ENCODE measurements around the gene GATA3. TPM values are rescaled to one million over a fixed set of nuclear protein-coding genes. Genes with fewer than 3 reads are reported as not detected.
"Not testable (repeated sequence)": the region's sequence is repeated elsewhere in the genome, so short reads cannot be mapped to it uniquely, and the experiment has no call there.

Gene GATA3
- total RNA-seq, result 1.5 TPM

- DNase-seq (ENCODE audit: low spot score), result no peak
These were observed at the start of gene GATA3 for GRCh38 chr10:8054494-8055407. Gene GATA3, plus strand, starts transcription at chr10:8054688. Its CDS starts 968 bp downstream, at chr10:8055656.

- DNase-seq (ENCODE audit: low spot score), result no peak
These were observed 48.1 kb upstream of the GATA3 start for GRCh38 chr10:8006274-8006999.

GRCh38 chr10:8009031-8009430 lies 45.5 kb upstream of the GATA3 start:
- no peak for DNase-seq (ENCODE audit: low spot score)

GRCh38 chr10:8013006-8013405 lies 41.5 kb upstream of the GATA3 start:
- DNase-seq (ENCODE audit: low spot score), result no peak

- no peak for DNase-seq (ENCODE audit: low spot score)
These were observed 40.9 kb upstream of the GATA3 start for GRCh38 chr10:8013619-8014018.

GRCh38 chr10:8014649-8015048 lies 39.8 kb upstream of the GATA3 start:
- DNase-seq (ENCODE audit: low spot score), result no peak

GRCh38 chr10:8017277-8017676 lies 37.2 kb upstream of the GATA3 start:
- no peak for DNase-seq (ENCODE audit: low spot score)

GRCh38 chr10:8023321-8023720 lies 31.2 kb upstream of the GATA3 start:
- DNase-seq (ENCODE audit: low spot score), result no peak

GRCh38 chr10:8023851-8024250 lies 30.6 kb upstream of the GATA3 start:
- no peak for DNase-seq (ENCODE audit: low spot score)

- DNase-seq (ENCODE audit: low spot score), result no peak
These were observed 27.9 kb upstream of the GATA3 start for GRCh38 chr10:8026349-8027259.

GRCh38 chr10:8031211-8031610 lies 23.3 kb upstream of the GATA3 start:
- not testable (repeated sequence) for DNase-seq (ENCODE audit: low spot score)

- no peak for DNase-seq (ENCODE audit: low spot score)
These were observed 21.9 kb upstream of the GATA3 start for GRCh38 chr10:8032558-8032957.

GRCh38 chr10:8033812-8034465 lies 20.5 kb upstream of the GATA3 start:
- no peak for DNase-seq (ENCODE audit: low spot score)

GRCh38 chr10:8034466-8035005 lies 20.0 kb upstream of the GATA3 start:
- DNase-seq (ENCODE audit: low spot score), result no peak

GRCh38 chr10:8035006-8035640 lies 19.4 kb upstream of the GATA3 start:
- DNase-seq (ENCODE audit: low spot score), result no peak

GRCh38 chr10:8035641-8036470 lies 18.6 kb upstream of the GATA3 start:
- no peak for DNase-seq (ENCODE audit: low spot score)

GRCh38 chr10:8036506-8037198 lies 17.8 kb upstream of the GATA3 start:
- no peak for DNase-seq (ENCODE audit: low spot score)

- DNase-seq (ENCODE audit: low spot score), result no peak
These were observed 17.2 kb upstream of the GATA3 start for GRCh38 chr10:8037199-8037801.

Measured in mucosa of gallbladder (tissue), 1 donor.